ENCODE measurements around the gene PTPRG. TPM values are rescaled to one million over a fixed set of nuclear protein-coding genes. Genes with fewer than 3 reads are reported as not detected.

PTPRG gene
- total RNA-seq, 1 experiment from 2014 or later: 0.73 TPM

DNA sequence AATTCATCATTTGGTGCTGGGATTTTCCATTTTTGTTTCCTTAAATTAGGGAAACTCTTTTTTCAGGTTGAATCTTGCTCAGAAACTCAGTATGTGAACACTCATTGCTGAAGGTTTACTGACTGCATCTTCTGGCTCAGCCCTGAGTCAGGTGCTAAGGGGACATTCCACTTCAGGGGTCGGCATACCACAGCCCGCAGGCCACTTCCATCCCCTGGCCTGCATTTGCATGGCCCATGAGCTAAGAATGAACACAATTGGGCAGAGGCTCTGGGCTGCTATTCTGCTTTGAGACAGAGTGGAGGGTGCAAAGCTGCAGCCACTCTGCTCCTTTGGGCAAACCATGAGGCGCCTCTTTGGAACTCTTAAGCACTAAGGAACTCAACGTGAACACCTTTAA is 647.0 kb downstream of the PTPRG start:
- no peak for ATAC-seq
- CTCF ChIA-PET: no interaction called here
- intact Hi-C loops (cut with micrococcal nuclease): no loop called here
- Histone ChIP-seq H4K20me1 (ENCODE audit: low read length) (no peaks in the 10 kb centered on the region), H3K27ac (ENCODE audit: low read length) (no peak overlapping the region), H3K9me3 (ENCODE audit: low read length) (no peaks in the 10 kb centered on the region), H3K36me3 (ENCODE audit: low read depth, low read length) (no peaks in the 10 kb centered on the region), H2AFZ (ENCODE audit: low read length) (no peak overlapping the region), H3F3A (ENCODE audit: low read length, unreplicated experiment) (no peaks in the 10 kb centered on the region), H3K4me1 (ENCODE audit: insufficient read depth, low read length) (no peaks in the 10 kb centered on the region), H3K4me2 (ENCODE audit: low read length) (no peak overlapping the region), H3K79me2 (ENCODE audit: low read length) (no peaks in the 10 kb centered on the region), H3K27me3 (ENCODE audit: low read length) (no peaks in the 10 kb centered on the region), H3K9ac (ENCODE audit: low read length) (no peak overlapping the region), H3K4me3 (ENCODE audit: low read length) (no peak overlapping the region), H3K9me2 (replicated peaks; ENCODE audit: low read length) (0 out of 2 replicates have a peak, but pooled peaks cover 4% of the 10 kb centered on the region)
- POLR2A ChIA-PET (ENCODE audit: unreplicated experiment): no interaction called here
- no peak for DNase-seq
- BruUV-seq (replicated peaks): no TSS peak
- TF ChIP-seq, protein P1, sequence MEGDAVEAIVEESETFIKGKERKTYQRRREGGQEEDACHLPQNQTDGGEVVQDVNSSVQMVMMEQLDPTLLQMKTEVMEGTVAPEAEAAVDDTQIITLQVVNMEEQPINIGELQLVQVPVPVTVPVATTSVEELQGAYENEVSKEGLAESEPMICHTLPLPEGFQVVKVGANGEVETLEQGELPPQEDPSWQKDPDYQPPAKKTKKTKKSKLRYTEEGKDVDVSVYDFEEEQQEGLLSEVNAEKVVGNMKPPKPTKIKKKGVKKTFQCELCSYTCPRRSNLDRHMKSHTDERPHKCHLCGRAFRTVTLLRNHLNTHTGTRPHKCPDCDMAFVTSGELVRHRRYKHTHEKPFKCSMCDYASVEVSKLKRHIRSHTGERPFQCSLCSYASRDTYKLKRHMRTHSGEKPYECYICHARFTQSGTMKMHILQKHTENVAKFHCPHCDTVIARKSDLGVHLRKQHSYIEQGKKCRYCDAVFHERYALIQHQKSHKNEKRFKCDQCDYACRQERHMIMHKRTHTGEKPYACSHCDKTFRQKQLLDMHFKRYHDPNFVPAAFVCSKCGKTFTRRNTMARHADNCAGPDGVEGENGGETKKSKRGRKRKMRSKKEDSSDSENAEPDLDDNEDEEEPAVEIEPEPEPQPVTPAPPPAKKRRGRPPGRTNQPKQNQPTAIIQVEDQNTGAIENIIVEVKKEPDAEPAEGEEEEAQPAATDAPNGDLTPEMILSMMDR (conservative IDR thresholded peaks at IDR 0.05; ENCODE audit: low read depth, low read length): no peak
- TF ChIP-seq EZH2 (IDR thresholded peaks at IDR 0.05; ENCODE audit: low read length, unreplicated experiment): no peak
- TF ChIP-seq EZH2phosphoT487 (IDR thresholded peaks at IDR 0.05; ENCODE audit: borderline replicate concordance, low read length): no peak

DNA sequence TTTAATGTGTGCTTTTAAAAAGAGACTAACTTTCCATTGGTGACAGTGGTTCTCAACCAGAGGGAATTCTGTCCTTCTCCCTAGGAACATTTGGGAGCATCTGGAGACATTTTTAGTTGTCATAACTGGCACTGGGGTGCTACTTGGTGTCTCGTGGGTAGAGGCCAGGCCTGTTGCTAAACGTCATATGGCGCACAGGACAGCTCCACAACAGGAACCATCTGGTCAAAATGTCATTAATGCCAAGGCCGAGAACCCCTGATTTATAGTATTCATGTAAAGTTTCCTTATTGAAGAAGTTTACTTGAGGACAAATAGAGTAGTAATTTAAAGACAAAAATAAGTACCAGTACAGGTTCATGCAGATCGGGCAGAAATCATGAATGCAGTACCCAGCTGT is 647.7 kb downstream of the PTPRG start:
- Histone ChIP-seq H3K36me3 (ENCODE audit: low read depth, low read length) (no peaks in the 10 kb centered on the region), H2AFZ (ENCODE audit: low read length) (no peak overlapping the region), H3K27me3 (ENCODE audit: low read length) (no peaks in the 10 kb centered on the region), H3K9ac (ENCODE audit: low read length) (no peak overlapping the region), H3K27ac (ENCODE audit: low read length) (no peak overlapping the region), H3K4me2 (ENCODE audit: low read length) (no peak overlapping the region), H3F3A (ENCODE audit: low read length, unreplicated experiment) (no peaks in the 10 kb centered on the region), H3K4me3 (ENCODE audit: low read length) (no peak overlapping the region), H4K20me1 (ENCODE audit: low read length) (no peaks in the 10 kb centered on the region), H3K4me1 (ENCODE audit: insufficient read depth, low read length) (no peaks in the 10 kb centered on the region), H3K9me2 (replicated peaks; ENCODE audit: low read length) (0 out of 2 replicates have a peak, but pooled peaks cover 4% of the 10 kb centered on the region), H3K79me2 (ENCODE audit: low read length) (no peaks in the 10 kb centered on the region), H3K9me3 (ENCODE audit: low read length) (no peaks in the 10 kb centered on the region)
- DNase-seq (no peak), ATAC-seq (no peak)
- TF ChIP-seq EZH2 (IDR thresholded peaks at IDR 0.05; ENCODE audit: low read length, unreplicated experiment) (no peak), EZH2phosphoT487 (IDR thresholded peaks at IDR 0.05; ENCODE audit: borderline replicate concordance, low read length) (no peak)
- TF ChIP-seq, protein P1 (conservative IDR thresholded peaks at IDR 0.05; ENCODE audit: low read depth, low read length): no peak
- POLR2A ChIA-PET (ENCODE audit: unreplicated experiment): interaction anchor here (0.6 kb wide), 1 partner anchor 183 kb away, joined by 11 read pairs; no protein-coding TSS in a partner anchor
- intact Hi-C loops (cut with micrococcal nuclease): no loop called here
- no TSS peak for BruUV-seq (replicated peaks)
- CTCF ChIA-PET: no interaction called here

DNA sequence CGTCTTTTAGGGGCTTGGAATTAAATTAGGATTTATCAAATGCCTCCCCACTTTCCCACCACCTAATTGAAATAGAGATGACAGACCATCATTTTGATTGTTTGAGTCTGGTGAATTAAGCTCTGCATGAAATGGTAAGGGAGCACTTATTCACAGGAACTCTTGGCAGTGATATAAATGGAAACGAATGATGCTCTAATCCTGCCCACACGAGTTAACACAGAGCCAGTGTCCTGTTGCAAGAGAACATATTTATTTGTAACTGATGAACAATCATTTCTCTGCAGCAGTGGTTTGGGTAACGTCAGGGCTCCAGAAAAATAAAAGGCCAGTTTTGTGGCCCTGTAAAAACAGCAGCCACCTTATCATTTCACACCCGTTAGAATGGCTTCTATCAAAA is 648.6 kb downstream of the PTPRG start:
- Histone ChIP-seq H3K27ac (ENCODE audit: low read length) (no peak overlapping the region), H3K27me3 (ENCODE audit: low read length) (no peaks in the 10 kb centered on the region), H3K4me3 (ENCODE audit: low read length) (no peak overlapping the region), H3F3A (ENCODE audit: low read length, unreplicated experiment) (no peaks in the 10 kb centered on the region), H4K20me1 (ENCODE audit: low read length) (no peaks in the 10 kb centered on the region), H2AFZ (ENCODE audit: low read length) (no peak overlapping the region), H3K4me2 (ENCODE audit: low read length) (no peak overlapping the region), H3K9me2 (replicated peaks; ENCODE audit: low read length) (0 out of 2 replicates have a peak, but pooled peaks cover 4% of the 10 kb centered on the region), H3K36me3 (ENCODE audit: low read depth, low read length) (no peaks in the 10 kb centered on the region), H3K4me1 (ENCODE audit: insufficient read depth, low read length) (no peaks in the 10 kb centered on the region), H3K79me2 (ENCODE audit: low read length) (no peaks in the 10 kb centered on the region), H3K9ac (ENCODE audit: low read length) (no peak overlapping the region), H3K9me3 (ENCODE audit: low read length) (no peaks in the 10 kb centered on the region)
- TF ChIP-seq EZH2 (IDR thresholded peaks at IDR 0.05; ENCODE audit: low read length, unreplicated experiment): no peak
- TF ChIP-seq, protein P1 (conservative IDR thresholded peaks at IDR 0.05; ENCODE audit: low read depth, low read length): no peak
- TF ChIP-seq EZH2phosphoT487 (IDR thresholded peaks at IDR 0.05; ENCODE audit: borderline replicate concordance, low read length): no peak
- intact Hi-C loops (cut with micrococcal nuclease): no loop called here
- DNase-seq (no peak), ATAC-seq (no peak)
- no TSS peak for BruUV-seq (replicated peaks)
- ChIA-PET POLR2A (ENCODE audit: unreplicated experiment) (no interaction called here), CTCF (no interaction called here)

Measured in PC-3 (cell line).